Duodenal mucosa (tissue), 2 donors: ENCODE data around the gene CCDC127.
"Not testable (repeated sequence)": the region's sequence is repeated elsewhere in the genome, so short reads cannot be mapped to it uniquely, and the experiment has no call there.

Source experiments
- H3K27ac ChIP-seq: one replicate; pipeline ENCODE4 v1.7.0; 2013; ENCODE audit warnings: low read depth, low read length
- H3K27me3 ChIP-seq, 2 donors: one replicate each; pipeline ENCODE4 v1.7.0; 2013; ENCODE audit warnings: low read length in 2 of 2, control low read depth in 1 of 2; ENCODE audit not compliant: insufficient read depth in 2 of 2, control insufficient read depth in 1 of 2
- H3K36me3 ChIP-seq, 2 donors: one replicate each; pipeline ENCODE4 v1.7.0; 2013; ENCODE audit warnings: low read length in 2 of 2, control low read depth in 1 of 2; ENCODE audit not compliant: insufficient read depth in 2 of 2, control insufficient read depth in 1 of 2
- H3K4me1 ChIP-seq, 2 donors: one replicate each; pipeline ENCODE4 v1.7.0; 2013; ENCODE audit warnings: low read length in 2 of 2, control low read depth in 1 of 2; ENCODE audit not compliant: insufficient read depth in 2 of 2, control insufficient read depth in 1 of 2
- H3K4me3 ChIP-seq, 2 donors: one replicate each; pipeline ENCODE4 v1.7.0; 2013; ENCODE audit warnings: low read length in 2 of 2, low read depth in 1 of 2
- H3K9ac ChIP-seq, 2 donors: one replicate each; pipeline ENCODE4 v1.7.0; 2013; ENCODE audit warnings: low read length in 2 of 2, low read depth in 1 of 2
- H3K9me3 ChIP-seq, 2 donors: one replicate each; pipeline ENCODE4 v1.7.0; 2013; ENCODE audit warnings: low read length in 2 of 2, control low read depth in 1 of 2; ENCODE audit not compliant: control insufficient read depth in 1 of 2

Gene CCDC127

DNA sequence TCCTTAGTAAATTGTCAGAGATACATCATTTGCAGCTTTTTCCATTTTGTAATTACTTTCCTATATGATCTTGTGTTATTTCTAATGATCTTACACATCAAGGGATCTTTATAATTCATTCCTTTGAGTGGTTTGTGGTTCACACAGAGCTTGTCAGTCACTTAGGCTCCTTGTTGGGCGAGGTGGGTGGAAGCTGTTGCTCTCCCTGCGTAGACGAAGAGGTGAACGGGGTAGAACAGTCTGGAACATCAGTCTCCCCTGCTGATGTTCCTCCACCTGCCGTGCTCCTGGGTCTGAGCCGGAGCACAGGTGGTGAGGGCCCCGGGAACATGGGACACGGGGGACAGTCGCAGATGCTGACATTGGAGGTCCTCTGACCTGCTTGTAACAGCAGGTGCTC, 17.6 kb upstream of the CCDC127 start:
- H3K27me3 ChIP-seq, result not testable (repeated sequence)
- peaks cover 12 to 79% of the 10 kb centered on the region in 2 donors for H3K36me3 ChIP-seq

DNA sequence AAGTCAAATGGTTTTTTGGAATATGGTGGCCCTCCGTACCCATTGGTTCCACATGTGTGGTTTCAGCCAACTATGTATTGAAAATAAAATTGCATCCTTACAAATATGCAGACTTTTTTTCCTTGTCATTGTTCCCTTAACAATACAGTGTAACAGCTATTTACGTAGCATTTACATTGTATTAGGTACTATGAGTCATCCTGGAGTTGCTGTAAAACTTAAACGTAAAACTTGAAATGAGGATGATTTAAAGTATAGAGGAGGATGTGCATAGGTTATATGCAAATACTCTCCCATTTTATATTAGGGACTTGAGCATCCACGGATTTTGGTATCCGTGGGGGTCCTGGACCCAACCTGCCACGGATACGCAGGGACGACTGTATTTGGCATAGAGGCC, 16.5 kb upstream of the CCDC127 start:
- H3K9ac ChIP-seq, result no peak overlapping the region
- no peaks in the 10 kb centered on the region for H3K9me3 ChIP-seq
- H3K4me1 ChIP-seq, result no peaks in the 10 kb centered on the region
- H3K27me3 ChIP-seq, result no peaks in the 10 kb centered on the region
- no peak overlapping the region for H3K27ac ChIP-seq
- peaks cover 15 to 77% of the 10 kb centered on the region in 2 donors for H3K36me3 ChIP-seq
- H3K4me3 ChIP-seq, result no peak overlapping the region

More for the DNA sequence above, 17.6 kb upstream of the CCDC127 start:
- not testable (repeated sequence) for H3K27ac ChIP-seq, H3K4me3 ChIP-seq, H3K9me3 ChIP-seq, H3K9ac ChIP-seq, H3K4me1 ChIP-seq

- not testable (repeated sequence) for H3K27ac ChIP-seq, H3K27me3 ChIP-seq, H3K4me3 ChIP-seq, H3K9ac ChIP-seq, H3K9me3 ChIP-seq, H3K4me1 ChIP-seq
- H3K36me3 ChIP-seq, result peaks cover 18 to 81% of the 10 kb centered on the region in 2 donors
These were observed 15.5 kb upstream of the CCDC127 start for GRCh38 chr5:233426-233825.

DNA sequence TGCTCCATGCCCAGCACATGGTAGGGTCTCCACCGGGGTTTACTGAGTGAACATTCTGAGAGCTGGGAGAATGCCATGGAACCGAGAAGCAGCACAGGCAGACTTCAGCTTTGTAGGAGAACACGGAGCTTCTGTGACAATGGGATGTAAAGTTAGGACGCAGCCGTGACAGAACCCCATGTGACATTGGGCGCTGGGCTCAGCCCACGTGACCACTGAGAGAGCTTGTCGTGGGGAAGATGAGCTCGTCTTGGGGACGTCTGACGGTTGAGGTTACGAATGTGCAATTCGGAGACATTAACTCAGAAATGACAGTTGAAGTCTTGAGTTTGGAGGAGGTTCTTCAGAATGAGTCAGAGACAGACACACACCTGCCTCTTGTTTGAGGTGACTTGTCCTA, 13.7 kb upstream of the CCDC127 start:
- Histone ChIP-seq H3K9me3 (no peaks in the 10 kb centered on the region), H3K27me3 (no peaks in the 10 kb centered on the region), H3K27ac (no peak overlapping the region), H3K36me3 (peaks cover 20 to 88% of the 10 kb centered on the region in 2 donors), H3K9ac (no peak overlapping the region), H3K4me3 (no peak overlapping the region), H3K4me1 (no peaks in the 10 kb centered on the region)

- no peak overlapping the region for H3K9ac ChIP-seq
- H3K27me3 ChIP-seq, result no peaks in the 10 kb centered on the region
- no peaks in the 10 kb centered on the region for H3K4me1 ChIP-seq
- no peak overlapping the region for H3K27ac ChIP-seq
- peaks cover 20 to 89% of the 10 kb centered on the region in 2 donors for H3K36me3 ChIP-seq
- H3K4me3 ChIP-seq, result no peak overlapping the region
- no peaks in the 10 kb centered on the region for H3K9me3 ChIP-seq
These were observed 12.8 kb upstream of the CCDC127 start for GRCh38 chr5:230711-231110.

- Histone ChIP-seq H3K27me3 (no peaks in the 10 kb centered on the region), H3K4me1 (no peaks in the 10 kb centered on the region), H3K9ac (no peak overlapping the region), H3K9me3 (no peaks in the 10 kb centered on the region), H3K4me3 (no peak overlapping the region), H3K36me3 (peaks cover 21 to 92% of the 10 kb centered on the region in 2 donors), H3K27ac (no peak overlapping the region)
These were observed 10.9 kb upstream of the CCDC127 start for GRCh38 chr5:228886-229285.

DNA sequence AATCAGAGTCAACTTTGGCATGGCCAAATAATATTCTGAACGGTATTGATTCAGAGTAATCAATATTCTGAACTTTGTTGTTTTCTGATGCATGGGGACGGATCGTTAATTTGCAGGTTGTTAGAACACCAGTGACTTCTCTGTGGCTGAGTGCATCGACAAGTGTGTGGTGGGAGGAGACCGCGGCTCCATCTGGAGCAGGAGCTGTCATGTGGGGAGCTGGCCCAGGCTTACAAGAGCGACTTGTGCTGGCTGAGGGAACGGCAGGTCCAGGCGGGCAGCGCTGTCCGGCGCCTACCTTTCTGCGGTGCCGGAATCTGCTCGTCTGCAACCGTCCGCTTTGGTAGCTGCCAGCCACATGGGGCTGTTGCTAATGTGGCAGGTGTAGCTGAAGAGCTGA, 9.4 kb upstream of the CCDC127 start:
- peaks cover 18 to 81% of the 10 kb centered on the region in 2 donors for H3K36me3 ChIP-seq
- not testable (repeated sequence) for H3K9me3 ChIP-seq, H3K27me3 ChIP-seq, H3K4me1 ChIP-seq, H3K9ac ChIP-seq, H3K27ac ChIP-seq, H3K4me3 ChIP-seq

DNA sequence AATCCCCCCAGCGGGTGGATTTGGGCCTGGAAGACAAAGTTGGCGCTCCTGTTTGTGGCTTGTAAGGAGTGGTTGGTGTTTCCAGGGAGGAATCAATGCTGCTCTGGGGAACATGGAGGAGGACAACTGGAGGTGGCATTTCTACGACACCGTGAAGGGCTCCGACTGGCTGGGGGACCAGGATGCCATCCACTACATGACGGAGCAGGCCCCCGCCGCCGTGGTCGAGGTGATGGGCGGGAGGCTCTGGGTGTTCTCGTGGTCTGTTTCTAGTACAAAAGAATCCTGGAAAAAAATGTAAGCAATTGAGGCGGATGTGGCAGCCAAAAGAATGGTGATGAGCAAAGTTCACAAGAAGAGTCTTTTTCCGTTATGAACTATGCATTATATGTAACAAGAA, 7.4 kb upstream of the CCDC127 start:
- no peaks in the 10 kb centered on the region for H3K9me3 ChIP-seq
- H3K27me3 ChIP-seq, result no peaks in the 10 kb centered on the region
- no peak overlapping the region for H3K4me3 ChIP-seq
- H3K27ac ChIP-seq, result no peak overlapping the region
- peaks cover 5 to 10% of the 10 kb centered on the region in 2 donors for H3K4me1 ChIP-seq
- no peak overlapping the region for H3K9ac ChIP-seq
- peaks cover 18 to 61% of the 10 kb centered on the region in 2 donors for H3K36me3 ChIP-seq

GRCh38 chr5:223791-224190, 5.8 kb upstream of the CCDC127 start:
- H3K9ac ChIP-seq, result no peak overlapping the region
- no peak overlapping the region for H3K27ac ChIP-seq
- peaks cover 5 to 14% of the 10 kb centered on the region in 2 donors for H3K4me1 ChIP-seq
- H3K4me3 ChIP-seq, result no peak overlapping the region
- no peaks in the 10 kb centered on the region for H3K27me3 ChIP-seq
- H3K36me3 ChIP-seq, result peaks cover 14 to 49% of the 10 kb centered on the region in 2 donors
- no peaks in the 10 kb centered on the region for H3K9me3 ChIP-seq

DNA sequence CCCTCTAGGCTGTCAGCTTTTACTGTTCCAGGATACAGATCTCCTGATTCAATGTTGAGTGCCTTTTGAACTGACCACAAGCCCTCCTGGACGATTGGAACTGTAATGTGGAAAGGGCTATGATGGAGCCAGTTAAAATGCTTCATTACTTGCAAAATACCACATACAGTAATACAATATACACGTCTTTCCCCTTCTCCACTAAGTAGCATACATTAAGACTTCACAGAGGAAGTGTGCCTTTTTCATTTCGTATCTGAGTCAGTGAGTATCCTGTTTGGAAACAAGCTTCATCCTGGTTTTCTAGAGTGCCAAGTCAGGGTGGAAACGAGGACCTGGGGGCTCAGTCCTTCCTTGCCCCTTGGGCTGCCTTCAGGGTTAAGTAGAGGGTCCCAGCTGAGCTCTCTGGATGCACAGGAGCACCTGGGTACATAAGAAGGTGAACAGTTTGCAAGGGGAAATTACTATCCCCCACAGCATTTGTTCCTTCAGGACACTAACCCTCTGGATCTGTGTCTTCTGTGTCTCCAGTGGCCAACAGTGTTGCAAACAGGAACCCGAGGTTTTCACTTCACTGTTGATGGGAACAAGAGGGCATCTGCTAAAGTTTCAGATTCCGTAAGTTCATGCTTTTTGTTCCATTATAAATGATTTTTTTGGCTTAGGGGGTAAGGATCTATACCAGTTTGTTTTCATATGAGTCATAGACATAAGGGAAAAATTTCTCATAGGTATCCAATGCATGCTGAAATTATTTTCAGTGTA, 5.2 kb upstream of the CCDC127 start:
- H3K9me3 ChIP-seq, H3K27ac ChIP-seq, H3K4me3 ChIP-seq, H3K27me3 ChIP-seq, H3K9ac ChIP-seq: not testable (repeated sequence)
- Histone ChIP-seq H3K4me1 (peaks cover 5 to 14% of the 10 kb centered on the region in 2 donors), H3K36me3 (peaks cover 9 to 43% of the 10 kb centered on the region in 2 donors)
